Epidermal melanocyte (primary cell): ENCODE data around the gene SAMD8.
"Not testable (repeated sequence)": the region's sequence is repeated elsewhere in the genome, so short reads cannot be mapped to it uniquely, and the experiment has no call there.

Experiments
- DNase-seq: peaks from one replicate; pipeline ENCODE4 v3.0.0; 2011; ENCODE audit warnings: low spot score; ENCODE audit not compliant: insufficient read length

SAMD8 gene

DNA sequence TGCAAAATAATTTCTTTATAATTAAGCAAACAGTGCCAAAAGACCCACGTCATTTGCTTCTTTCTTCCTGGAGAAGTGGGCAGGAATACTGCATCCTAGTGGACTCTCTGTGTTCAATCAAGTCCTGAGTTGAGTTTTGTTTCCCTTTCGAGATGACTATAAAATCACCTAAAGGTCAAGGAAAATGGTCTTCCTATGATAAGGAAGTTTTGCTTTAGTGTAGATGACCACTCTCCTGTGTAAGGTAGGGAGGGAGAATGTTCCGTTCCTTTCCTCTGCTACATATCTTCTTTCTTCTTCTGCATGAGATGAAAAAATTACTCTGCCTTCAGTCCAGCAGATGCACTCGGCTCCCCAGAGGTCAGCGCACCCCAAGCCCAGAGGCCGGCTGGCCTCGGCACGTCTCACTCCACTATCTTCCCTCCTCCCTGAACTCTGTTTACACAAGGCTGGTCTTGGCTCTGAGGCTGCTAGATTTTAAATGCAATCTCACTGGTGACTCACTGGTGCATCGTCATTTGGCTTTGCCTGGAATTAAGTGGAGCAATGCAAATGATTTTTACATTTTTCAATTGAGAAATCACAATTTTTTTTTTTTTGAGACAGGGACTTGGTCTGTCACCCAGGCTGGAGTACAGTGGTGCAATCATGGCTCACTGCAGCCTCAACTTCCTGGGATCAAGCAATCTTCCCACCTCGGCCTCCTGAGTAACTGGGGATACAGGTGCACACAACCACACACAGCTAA is 80.5 kb downstream of the SAMD8 start:
- DNase-seq, result no peak

GRCh38 chr10:75194625-75195024 is 83.2 kb downstream of the SAMD8 start:
- not testable (repeated sequence) for DNase-seq

GRCh38 chr10:75195035-75195763 is 83.7 kb downstream of the SAMD8 start:
- DNase-seq, result peak; percentile 76

DNA sequence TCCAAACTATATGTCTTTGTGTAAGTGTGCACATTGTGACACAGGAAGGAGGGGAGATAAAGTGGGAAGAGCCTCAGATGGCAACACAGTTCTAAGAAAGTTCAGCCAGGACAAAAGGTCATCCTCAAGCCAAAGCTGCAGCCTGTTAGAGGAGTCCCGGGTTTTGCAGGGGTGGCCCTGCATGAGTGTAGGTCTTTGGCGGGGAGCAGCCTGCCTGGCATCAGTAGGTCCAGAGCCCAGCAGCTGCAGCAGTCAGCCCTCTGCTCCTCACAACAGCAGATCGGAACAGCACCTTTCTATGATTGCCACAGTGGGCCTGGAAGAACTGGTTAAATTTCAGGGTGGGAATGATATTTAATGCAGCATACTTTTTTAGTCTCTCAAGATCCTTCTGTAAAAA is 85.6 kb downstream of the SAMD8 start:
- DNase-seq, result no peak

DNA sequence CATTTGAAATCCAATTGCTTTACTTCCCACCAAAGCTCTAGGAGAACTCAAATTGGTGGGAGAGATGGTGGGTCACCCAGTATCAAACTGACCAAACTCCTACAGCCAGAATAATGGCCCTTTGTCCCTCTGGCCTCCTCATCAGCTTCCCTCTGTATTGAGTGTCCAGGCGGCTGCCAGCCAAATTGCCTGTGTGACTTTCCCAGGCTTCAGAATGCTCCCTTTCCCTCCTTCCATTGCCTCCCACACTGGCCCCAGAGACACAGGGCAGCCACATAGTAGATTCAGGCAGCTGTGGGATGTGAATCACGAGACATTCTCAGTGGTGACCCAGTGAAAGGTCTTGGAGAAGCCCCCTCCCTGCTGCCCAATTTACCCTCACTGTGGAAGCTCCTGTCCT is 86.5 kb downstream of the SAMD8 start:
- no peak for DNase-seq

GRCh38 chr10:75199949-75200348 is 88.5 kb downstream of the SAMD8 start:
- DNase-seq, result not testable (repeated sequence)

DNA sequence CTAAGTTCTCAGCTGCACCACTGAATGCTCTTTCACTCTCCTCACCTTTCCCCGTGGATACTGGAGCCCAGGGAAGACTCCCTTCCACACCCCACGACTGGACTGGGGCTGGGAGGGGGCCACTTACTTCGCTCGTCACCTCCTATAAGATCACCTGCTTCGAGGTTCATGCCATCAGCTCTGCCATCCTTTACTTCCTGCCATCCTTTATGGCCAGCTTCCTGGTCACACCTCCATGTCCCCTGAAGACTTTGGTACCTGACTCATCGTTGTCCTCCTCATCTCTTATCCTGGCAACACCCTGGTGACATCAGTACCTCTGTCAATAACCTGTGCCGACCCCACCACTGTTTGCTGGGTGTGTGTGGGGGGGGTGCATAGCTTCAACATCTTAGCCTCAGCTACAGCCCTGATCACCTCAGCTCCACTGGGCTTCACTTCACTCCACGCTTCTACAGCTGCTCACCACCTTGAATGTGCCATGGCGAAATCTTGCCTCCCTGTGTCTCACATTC is 90.4 kb downstream of the SAMD8 start:
- no peak for DNase-seq

GRCh38 chr10:75202321-75203045 is 91.0 kb downstream of the SAMD8 start:
- no peak for DNase-seq

- DNase-seq, result not testable (repeated sequence)
Observed at GRCh38 chr10:75203046-75203620, 91.7 kb downstream of the SAMD8 start.

GRCh38 chr10:75203724-75204123 is 92.3 kb downstream of the SAMD8 start:
- DNase-seq, result no peak

DNA sequence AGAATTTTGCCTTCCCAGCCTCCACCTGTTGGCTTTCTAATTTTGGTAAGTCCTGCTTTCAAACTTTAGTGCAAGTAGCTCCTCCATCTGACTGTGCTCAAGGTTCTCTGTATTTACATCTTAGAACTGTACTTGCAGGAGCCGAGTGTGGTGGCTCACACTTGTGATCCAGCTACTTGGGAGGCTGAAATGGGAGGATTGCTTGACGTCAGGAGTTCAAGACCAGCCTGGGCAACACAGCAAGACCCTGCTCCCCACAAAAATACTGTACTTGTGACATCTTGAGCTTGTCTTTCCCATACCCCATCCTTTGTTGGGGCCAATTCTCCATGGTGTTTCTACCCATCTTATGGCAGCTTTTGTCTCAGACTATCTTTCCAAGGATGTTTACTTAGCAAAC is 94.5 kb downstream of the SAMD8 start:
- no peak for DNase-seq

DNA sequence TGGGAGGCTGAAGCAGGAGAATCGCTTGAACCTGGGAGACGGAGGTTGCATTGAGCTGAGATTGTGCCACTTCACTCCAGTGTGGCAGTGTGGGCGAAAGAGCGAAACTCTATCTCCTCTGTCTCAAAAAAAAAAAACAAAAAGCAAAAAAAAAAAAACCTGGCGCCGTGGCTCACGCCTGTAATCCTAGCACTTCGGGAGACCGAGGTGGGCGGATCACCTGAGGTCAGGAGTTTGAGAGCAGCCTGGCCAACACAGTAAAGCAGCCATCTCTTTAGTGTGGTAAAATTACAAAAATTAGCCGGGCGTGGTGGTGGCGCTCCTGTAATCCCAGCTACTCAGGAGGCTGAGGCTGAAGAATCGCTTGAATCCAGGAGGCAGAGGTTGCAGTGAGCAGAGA is 95.2 kb downstream of the SAMD8 start:
- DNase-seq, result not testable (repeated sequence)

DNA sequence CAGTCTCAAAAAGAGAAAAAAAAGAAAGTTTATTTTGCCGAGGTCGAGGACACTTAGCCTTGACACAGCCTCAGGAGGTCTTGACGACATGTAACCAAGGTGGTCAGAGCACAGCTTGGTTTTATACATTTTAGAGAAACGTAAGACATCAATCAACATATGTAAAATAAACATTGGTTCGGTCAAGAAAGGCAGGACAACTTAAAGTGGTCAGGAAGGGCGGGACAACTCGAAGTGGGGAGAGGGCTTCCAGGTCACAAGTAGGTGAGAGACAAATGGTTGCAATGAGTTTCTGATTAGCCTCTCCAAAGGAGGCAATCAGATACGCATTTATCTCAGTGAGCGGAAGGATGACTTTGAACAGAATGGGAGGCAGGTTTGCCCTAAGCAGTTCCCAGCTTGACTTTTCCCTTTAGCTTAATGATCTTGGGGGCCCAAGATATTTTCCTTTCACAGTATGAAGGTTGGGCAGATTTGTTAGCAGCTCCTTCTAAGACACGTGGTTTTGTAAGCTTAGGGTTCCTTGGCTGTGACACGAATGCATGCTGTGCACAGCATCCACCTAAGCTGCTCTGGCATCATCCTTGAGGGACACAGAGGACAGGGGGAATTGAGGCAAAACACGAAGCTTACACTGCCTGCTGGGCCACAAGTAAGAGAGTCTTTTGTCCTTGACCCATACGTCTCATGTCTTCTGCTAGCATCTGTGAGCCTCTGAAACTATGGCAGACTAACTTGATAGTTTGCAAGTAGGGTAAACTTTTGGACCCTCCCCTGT is 95.8 kb downstream of the SAMD8 start:
- DNase-seq, result no peak

DNA sequence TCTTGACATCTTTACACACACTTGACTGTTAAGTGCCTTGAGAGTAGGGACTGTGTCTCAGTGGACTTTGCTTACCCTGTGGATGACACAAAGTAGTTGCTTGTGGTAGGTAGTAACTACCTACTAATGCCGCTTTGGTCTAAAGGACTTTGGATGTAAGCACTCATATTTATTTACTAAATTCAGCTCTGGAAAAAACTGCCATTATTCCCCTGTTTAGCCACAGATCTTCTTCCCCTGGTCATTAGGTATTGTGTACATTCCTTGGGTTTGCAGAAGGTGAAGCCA is 96.3 kb downstream of the SAMD8 start:
- no peak for DNase-seq

GRCh38 chr10:75208181-75208580 is 96.7 kb downstream of the SAMD8 start:
- DNase-seq, result no peak

DNA sequence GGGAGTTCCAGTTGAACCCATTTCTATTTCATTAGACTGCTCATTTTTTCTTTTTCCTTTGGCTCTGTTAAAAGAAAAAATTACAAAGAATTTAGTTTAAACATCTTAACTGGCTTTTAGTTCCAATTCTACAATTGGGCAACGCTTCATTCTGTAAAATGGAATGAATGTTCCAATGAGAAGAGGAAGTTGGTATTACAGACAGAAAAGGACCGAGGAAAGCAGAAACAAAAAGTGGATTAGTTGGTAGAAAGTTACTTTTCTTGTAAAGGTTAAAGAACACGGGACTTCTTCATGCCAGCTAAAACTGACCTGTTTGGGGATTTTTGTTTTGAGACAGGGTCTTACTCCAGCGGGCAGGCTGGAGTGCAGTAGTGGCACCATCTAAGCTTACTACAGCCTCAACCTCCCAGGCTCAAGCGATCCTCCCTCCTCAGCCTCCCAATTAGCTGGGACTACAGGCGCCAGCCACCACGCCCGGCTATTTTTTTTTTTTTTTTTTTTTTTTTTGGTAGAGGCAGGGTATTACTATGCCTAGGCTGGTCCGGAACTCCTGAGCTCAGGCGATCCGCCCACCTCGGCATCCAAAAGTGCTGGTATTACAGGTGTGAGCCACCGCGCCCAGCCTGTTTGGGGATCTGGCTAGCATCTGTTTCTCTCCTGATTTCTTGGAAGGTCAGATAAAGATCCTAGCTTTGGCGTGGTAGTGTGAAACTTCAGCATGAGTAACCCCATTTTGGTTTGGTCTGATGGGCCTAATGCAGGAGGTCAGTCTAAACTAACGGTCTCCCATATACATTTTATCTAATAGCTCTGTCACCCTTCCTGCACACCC is 97.8 kb downstream of the SAMD8 start:
- DNase-seq, result no peak

- DNase-seq, result no peak
Observed at GRCh38 chr10:75209921-75210281, 98.4 kb downstream of the SAMD8 start.

GRCh38 chr10:75210282-75211006 is 99.0 kb downstream of the SAMD8 start, which contains the start of gene VDAC2:
Gene VDAC2, plus strand, starts transcription at chr10:75210796. Its CDS starts 363 bp downstream, at chr10:75211159.
- DNase-seq, result peak; percentile 85

DNA sequence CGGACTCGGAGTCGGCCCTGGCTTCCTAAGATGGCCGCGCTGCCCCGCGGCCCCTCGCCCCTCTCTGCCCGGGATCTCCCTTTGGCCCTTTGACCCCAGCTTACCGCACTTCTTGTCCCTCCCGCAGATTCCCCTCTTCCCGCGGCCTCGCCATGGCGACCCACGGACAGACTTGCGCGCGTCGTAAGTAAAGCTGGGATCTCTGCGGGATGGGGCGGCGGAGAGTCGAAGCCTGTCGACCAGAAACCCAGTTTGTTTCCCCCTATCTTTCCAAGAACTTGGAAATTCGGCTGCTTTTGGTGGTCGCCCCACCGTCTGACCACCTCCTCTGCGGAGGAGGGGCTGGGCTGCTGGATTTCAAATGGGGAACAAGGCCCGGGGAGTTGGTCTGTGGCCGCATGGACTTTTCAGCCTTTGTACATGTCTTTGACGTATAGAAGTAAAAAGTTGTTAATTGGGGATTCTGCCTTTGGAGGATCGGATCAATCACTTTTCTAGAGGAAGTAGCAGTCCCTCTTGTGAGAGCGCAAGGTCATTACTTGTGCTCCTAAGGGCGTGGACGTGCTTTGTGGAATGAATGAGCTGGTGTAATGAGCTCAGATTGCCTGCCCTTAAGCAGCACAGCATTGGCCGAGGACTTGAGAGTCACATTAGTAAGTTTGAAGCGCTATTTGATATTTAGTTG is 99.7 kb downstream of the SAMD8 start:
- DNase-seq, result no peak
